ENCODE measurements around the gene ADCY3.

ADCY3 gene

GRCh38 chr2:24870440-24870839 lies 49.6 kb downstream of the ADCY3 start:
- H3K4me3 ChIP-seq (ENCODE audit: low read length), result no peak overlapping the region

GRCh38 chr2:24866946-24867345 lies 53.1 kb downstream of the ADCY3 start:
- no peak overlapping the region for H3K4me3 ChIP-seq (ENCODE audit: low read length)

More at GRCh38 chr2:24870440-24870839, 49.6 kb downstream of the ADCY3 start:
- no peak for TF ChIP-seq ZNF274 (IDR thresholded peaks at IDR 0.05; ENCODE audit: low read depth, low read length)

GRCh38 chr2:24863641-24864040 lies 56.4 kb downstream of the ADCY3 start:
- H3K4me3 ChIP-seq (ENCODE audit: low read length), result no peak overlapping the region
- TF ChIP-seq ZNF274 (IDR thresholded peaks at IDR 0.05; ENCODE audit: low read depth, low read length), result no peak

More at GRCh38 chr2:24866946-24867345, 53.1 kb downstream of the ADCY3 start:
- no peak for TF ChIP-seq ZNF274 (IDR thresholded peaks at IDR 0.05; ENCODE audit: low read depth, low read length)

GRCh38 chr2:24861500-24861899 lies 58.5 kb downstream of the ADCY3 start:
- TF ChIP-seq ZNF274 (IDR thresholded peaks at IDR 0.05; ENCODE audit: low read depth, low read length), result no peak
- H3K4me3 ChIP-seq (ENCODE audit: low read length), result no peak overlapping the region

- no peak overlapping the region for H3K4me3 ChIP-seq (ENCODE audit: low read length)
- no peak for TF ChIP-seq ZNF274 (IDR thresholded peaks at IDR 0.05; ENCODE audit: low read depth, low read length)
Observed at GRCh38 chr2:24860631-24861030, 59.4 kb downstream of the ADCY3 start.

GRCh38 chr2:24859968-24860600 lies 60.0 kb downstream of the ADCY3 start:
- TF ChIP-seq ZNF274 (IDR thresholded peaks at IDR 0.05; ENCODE audit: low read depth, low read length), result no peak

GRCh38 chr2:24858996-24859395 lies 61.0 kb downstream of the ADCY3 start:
- H3K4me3 ChIP-seq (ENCODE audit: low read length), result no peak overlapping the region
- no peak for TF ChIP-seq ZNF274 (IDR thresholded peaks at IDR 0.05; ENCODE audit: low read depth, low read length)

More at GRCh38 chr2:24859968-24860600, 60.0 kb downstream of the ADCY3 start:
- no peak overlapping the region for H3K4me3 ChIP-seq (ENCODE audit: low read length)

GRCh38 chr2:24857746-24858145 lies 62.3 kb downstream of the ADCY3 start:
- TF ChIP-seq ZNF274 (IDR thresholded peaks at IDR 0.05; ENCODE audit: low read depth, low read length), result no peak
- H3K4me3 ChIP-seq (ENCODE audit: low read length), result no peak overlapping the region

GRCh38 chr2:24856791-24857211 lies 63.2 kb downstream of the ADCY3 start:
- H3K4me3 ChIP-seq (ENCODE audit: low read length), result no peak overlapping the region
- TF ChIP-seq ZNF274 (IDR thresholded peaks at IDR 0.05; ENCODE audit: low read depth, low read length), result no peak

- TF ChIP-seq ZNF274 (IDR thresholded peaks at IDR 0.05; ENCODE audit: low read depth, low read length), result no peak
- no peak overlapping the region for H3K4me3 ChIP-seq (ENCODE audit: low read length)
Observed at GRCh38 chr2:24855726-24856125, 64.3 kb downstream of the ADCY3 start.

GRCh38 chr2:24855022-24855622 lies 64.9 kb downstream of the ADCY3 start:
- H3K4me3 ChIP-seq (ENCODE audit: low read length), result no peak overlapping the region
- no peak for TF ChIP-seq ZNF274 (IDR thresholded peaks at IDR 0.05; ENCODE audit: low read depth, low read length)

GRCh38 chr2:24853996-24854395 lies 66.0 kb downstream of the ADCY3 start:
- TF ChIP-seq ZNF274 (IDR thresholded peaks at IDR 0.05; ENCODE audit: low read depth, low read length), result no peak
- H3K4me3 ChIP-seq (ENCODE audit: low read length), result no peak overlapping the region

- no peak for TF ChIP-seq ZNF274 (IDR thresholded peaks at IDR 0.05; ENCODE audit: low read depth, low read length)
- no peak overlapping the region for H3K4me3 ChIP-seq (ENCODE audit: low read length)
Observed at GRCh38 chr2:24853046-24853445, 67.0 kb downstream of the ADCY3 start.

GRCh38 chr2:24852431-24853020 lies 67.5 kb downstream of the ADCY3 start:
- no peak overlapping the region for H3K4me3 ChIP-seq (ENCODE audit: low read length)
- TF ChIP-seq ZNF274 (IDR thresholded peaks at IDR 0.05; ENCODE audit: low read depth, low read length), result no peak

GRCh38 chr2:24852026-24852425 lies 68.0 kb downstream of the ADCY3 start:
- no peak overlapping the region for H3K4me3 ChIP-seq (ENCODE audit: low read length)
- TF ChIP-seq ZNF274 (IDR thresholded peaks at IDR 0.05; ENCODE audit: low read depth, low read length), result no peak
